Measurements from ENCODE around the gene MCL1. TPM values are rescaled to one million over a fixed set of nuclear protein-coding genes. Genes with fewer than 3 reads are reported as not detected.

The MCL1 gene
- total RNA-seq, 2 donors from 2014 or later: 96.7 to 146 TPM

DNA sequence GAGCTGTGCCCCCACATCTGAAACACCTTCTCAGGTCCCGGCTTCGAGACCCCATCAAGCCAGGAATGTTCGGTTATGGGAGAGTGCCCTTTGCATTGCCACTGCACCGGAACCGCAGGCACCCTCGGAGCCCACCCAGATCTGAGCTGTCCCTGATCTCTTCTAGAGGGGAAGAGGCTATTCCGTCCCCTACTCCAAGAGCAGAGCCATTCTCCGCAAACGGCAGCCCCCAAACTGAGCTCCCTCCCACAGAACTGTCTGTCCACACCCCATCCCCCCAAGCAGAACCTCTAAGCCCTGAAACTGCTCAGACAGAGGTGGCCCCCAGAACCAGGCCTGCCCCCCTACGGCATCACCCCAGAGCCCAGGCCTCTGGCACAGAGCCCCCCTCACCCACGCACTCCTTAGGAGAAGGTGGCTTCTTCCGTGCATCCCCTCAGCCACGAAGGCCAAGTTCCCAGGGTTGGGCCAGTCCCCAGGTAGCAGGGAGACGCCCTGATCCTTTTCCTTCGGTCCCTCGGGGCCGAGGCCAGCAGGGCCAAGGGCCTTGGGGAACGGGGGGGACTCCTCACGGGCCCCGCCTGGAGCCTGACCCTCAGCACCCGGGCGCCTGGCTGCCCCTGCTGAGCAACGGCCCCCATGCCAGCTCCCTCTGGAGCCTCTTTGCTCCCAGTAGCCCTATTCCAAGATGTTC lies 25.9 kb downstream of the MCL1 start:
- Histone ChIP-seq H3K9me3 (no peaks in the 10 kb centered on the region), H3K36me3 (peaks cover 37% of the 10 kb centered on the region), H3K4me3 (no peak overlapping the region), H3K27ac (peak overlapping the region; percentile 85 to 92), H3K27me3 (no peaks in the 10 kb centered on the region), H3K4me1 (peaks cover 0 to 55% of the 10 kb centered on the region in 2 donors)
- DNase-seq (ENCODE audit: low spot score): no peak
- TF ChIP-seq, protein P1, sequence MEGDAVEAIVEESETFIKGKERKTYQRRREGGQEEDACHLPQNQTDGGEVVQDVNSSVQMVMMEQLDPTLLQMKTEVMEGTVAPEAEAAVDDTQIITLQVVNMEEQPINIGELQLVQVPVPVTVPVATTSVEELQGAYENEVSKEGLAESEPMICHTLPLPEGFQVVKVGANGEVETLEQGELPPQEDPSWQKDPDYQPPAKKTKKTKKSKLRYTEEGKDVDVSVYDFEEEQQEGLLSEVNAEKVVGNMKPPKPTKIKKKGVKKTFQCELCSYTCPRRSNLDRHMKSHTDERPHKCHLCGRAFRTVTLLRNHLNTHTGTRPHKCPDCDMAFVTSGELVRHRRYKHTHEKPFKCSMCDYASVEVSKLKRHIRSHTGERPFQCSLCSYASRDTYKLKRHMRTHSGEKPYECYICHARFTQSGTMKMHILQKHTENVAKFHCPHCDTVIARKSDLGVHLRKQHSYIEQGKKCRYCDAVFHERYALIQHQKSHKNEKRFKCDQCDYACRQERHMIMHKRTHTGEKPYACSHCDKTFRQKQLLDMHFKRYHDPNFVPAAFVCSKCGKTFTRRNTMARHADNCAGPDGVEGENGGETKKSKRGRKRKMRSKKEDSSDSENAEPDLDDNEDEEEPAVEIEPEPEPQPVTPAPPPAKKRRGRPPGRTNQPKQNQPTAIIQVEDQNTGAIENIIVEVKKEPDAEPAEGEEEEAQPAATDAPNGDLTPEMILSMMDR (IDR thresholded peaks at IDR 0.05): no peak

DNA sequence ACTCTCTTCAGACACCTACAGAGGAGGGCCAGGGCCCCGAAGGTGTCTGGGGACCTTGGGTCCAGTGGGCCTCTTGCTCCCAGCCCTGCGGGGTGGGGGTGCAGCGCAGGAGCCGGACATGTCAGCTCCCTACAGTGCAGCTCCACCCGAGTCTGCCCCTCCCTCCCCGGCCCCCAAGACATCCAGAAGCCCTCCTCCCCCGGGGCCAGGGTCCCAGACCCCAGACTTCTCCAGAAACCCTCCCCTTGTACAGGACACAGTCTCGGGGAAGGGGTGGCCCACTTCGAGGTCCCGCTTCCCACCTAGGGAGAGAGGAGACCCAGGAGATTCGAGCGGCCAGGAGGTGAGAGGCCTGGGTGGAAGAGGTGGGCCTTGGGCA lies 26.5 kb downstream of the MCL1 start:
- Histone ChIP-seq H3K4me3 (no peak overlapping the region), H3K27me3 (no peaks in the 10 kb centered on the region), H3K4me1 (peaks cover 0 to 55% of the 10 kb centered on the region in 2 donors), H3K9me3 (no peaks in the 10 kb centered on the region), H3K36me3 (peaks cover 34% of the 10 kb centered on the region), H3K27ac (peak overlapping the region; percentile 85 to 92)
- DNase-seq (ENCODE audit: low spot score): no peak
- TF ChIP-seq, protein P1 (IDR thresholded peaks at IDR 0.05): no peak

DNA sequence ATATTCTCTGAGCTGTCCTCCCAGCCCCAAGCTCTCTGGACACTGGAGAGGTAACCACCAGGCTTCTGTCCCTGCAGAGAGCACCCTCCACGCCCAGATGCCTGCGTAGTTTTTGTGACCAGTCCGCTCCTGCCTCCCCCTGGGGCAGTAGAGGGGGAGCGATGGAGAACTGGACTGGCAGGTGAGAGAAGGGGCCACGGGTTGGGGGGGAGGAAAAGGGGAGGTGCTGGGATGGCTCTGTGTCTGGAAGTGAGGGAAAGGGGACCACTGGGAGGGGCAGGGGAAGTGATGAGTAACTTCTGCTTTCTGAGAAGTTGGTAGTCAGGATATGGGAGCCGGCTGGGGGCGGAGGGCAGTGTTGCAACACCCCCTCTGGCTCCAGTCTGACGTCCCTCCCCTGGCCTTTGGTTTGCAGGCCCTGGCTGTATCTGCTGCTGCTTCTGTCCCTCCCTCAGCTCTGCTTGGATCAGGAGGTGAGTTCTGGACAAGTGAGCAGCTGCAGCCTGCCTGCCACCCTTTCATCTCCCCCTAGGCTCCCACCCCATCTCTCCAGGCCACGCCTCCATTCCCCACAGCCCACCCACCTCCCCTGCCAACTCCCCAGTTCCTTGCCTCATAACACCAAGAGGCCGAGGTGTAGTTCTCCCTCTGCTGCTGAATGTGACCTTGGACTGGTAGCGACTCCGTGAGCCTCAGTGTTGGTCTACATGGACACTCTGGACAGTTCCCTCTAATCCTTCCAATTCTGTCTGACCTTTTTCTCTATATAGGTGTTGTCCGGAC lies 27.1 kb downstream of the MCL1 start:
- TF ChIP-seq, protein P1 (IDR thresholded peaks at IDR 0.05): no peak
- H3K4me3 ChIP-seq: no peak overlapping the region
- peaks cover 28% of the 10 kb centered on the region for H3K36me3 ChIP-seq
- no peaks in the 10 kb centered on the region for H3K27me3 ChIP-seq
- peaks cover 0 to 53% of the 10 kb centered on the region in 2 donors for H3K4me1 ChIP-seq
- peak; percentile 97 for DNase-seq (ENCODE audit: low spot score)
- H3K9me3 ChIP-seq: no peaks in the 10 kb centered on the region
- peak overlapping the region; percentile 85 to 92 for H3K27ac ChIP-seq

DNA sequence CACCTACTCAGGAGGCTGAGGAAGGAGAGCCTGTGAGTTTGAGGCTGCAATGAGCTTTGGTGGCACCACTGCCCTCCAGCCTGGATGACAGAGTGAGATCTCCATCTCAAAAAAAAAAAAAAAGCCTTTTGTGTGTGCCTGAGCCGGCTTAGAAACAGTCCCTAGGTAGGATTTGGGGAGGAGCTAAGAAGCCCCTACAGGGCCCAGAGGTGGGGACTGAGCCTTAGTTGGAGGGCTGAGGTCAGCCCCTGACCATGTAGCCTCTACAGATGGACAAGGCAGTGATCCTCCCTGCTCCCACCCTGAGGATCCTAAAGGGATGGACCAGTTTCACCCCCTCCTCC lies 27.7 kb downstream of the MCL1 start:
- peaks cover 22% of the 10 kb centered on the region for H3K36me3 ChIP-seq
- no peaks in the 10 kb centered on the region for H3K9me3 ChIP-seq
- peaks cover 0 to 53% of the 10 kb centered on the region in 2 donors for H3K4me1 ChIP-seq
- TF ChIP-seq, protein P1 (IDR thresholded peaks at IDR 0.05): no peak
- no peak overlapping the region for H3K4me3 ChIP-seq
- H3K27me3 ChIP-seq: no peaks in the 10 kb centered on the region
- DNase-seq (ENCODE audit: low spot score): no peak
- H3K27ac ChIP-seq: peak overlapping the region; percentile 85 to 92

DNA sequence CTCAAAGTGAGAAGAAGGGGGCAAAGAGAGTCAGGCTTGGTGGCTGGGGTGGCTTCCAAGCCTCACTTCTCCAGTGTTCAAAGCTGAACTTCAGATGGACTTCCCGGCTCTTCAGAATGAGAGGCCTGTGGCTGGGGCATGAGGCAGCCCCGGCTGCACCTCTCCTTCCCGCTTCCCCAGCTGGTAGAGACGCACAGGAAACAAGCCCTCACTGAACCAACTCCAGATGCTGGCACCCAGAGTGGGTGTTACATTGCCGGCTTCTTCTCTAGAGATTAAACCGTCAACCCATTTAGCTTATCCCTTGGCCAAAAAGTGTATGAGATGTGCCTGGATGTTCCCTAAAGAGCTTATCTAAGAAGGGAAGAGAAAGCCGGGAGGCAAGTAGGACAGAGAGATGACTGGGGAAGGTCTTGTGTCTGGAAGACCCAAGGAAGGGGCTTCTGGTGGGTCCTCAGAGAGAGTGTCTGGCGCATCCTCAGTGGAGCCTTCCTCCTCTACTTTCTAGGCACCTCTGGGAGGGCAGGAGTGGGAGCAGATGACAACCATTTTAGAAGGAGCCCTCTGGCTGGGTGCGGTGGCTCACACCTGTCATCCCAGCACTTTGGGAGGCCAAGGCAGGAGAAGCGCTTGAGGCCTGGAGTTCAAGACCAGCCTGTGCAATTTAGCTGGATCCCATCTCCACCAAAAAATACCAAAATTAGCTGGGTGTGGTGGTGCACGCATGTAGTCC lies 28.2 kb downstream of the MCL1 start:
- DNase-seq (ENCODE audit: low spot score): no peak
- Histone ChIP-seq H3K36me3 (peaks cover 22% of the 10 kb centered on the region), H3K27ac (peak overlapping the region; percentile 85 to 92), H3K4me3 (peak overlapping the region in 1 of 2 donors; percentile 12), H3K9me3 (no peaks in the 10 kb centered on the region), H3K27me3 (no peaks in the 10 kb centered on the region), H3K4me1 (peaks cover 0 to 53% of the 10 kb centered on the region in 2 donors)
- TF ChIP-seq, protein P1 (IDR thresholded peaks at IDR 0.05): no peak
